Measurements from ENCODE around the gene POU2AF2.
"Not testable (repeated sequence)": the region's sequence is repeated elsewhere in the genome, so short reads cannot be mapped to it uniquely, and the experiment has no call there.

Gene POU2AF2

GRCh38 chr11:111302298-111302697 is 56.8 kb downstream of the POU2AF2 start:
- DNase-seq (ENCODE audit: low read depth): no peak

GRCh38 chr11:111303461-111303860 is 57.9 kb downstream of the POU2AF2 start:
- no peak for DNase-seq (ENCODE audit: low read depth)

GRCh38 chr11:111305162-111305802 is 59.8 kb downstream of the POU2AF2 start:
- no peak for DNase-seq (ENCODE audit: low read depth)

- DNase-seq (ENCODE audit: low read depth): no peak
Observed at GRCh38 chr11:111305876-111306275, 60.4 kb downstream of the POU2AF2 start.

GRCh38 chr11:111306321-111306720 is 60.8 kb downstream of the POU2AF2 start:
- no peak for DNase-seq (ENCODE audit: low read depth)

- no peak for DNase-seq (ENCODE audit: low read depth)
Observed at GRCh38 chr11:111307472-111308108, 62.1 kb downstream of the POU2AF2 start.

DNA sequence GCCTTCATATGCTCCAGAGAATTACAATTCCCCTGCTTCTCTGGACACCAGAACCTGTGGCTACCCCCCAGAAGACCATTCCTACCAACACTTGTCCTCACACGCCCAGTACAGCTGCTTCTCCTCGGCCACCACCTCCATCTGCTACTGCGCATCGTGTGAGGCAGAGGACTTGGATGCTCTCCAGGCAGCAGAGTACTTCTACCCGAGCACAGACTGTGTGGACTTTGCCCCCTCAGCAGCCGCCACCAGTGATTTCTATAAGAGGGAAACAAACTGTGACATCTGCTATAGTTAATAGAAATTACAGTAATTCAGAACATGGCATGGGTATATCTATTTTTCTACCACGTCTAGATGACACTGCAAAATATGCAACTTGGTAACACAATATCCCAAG is 62.6 kb downstream of the POU2AF2 start:
- no peak for DNase-seq (ENCODE audit: low read depth)

- no peak for DNase-seq (ENCODE audit: low read depth)
Observed at GRCh38 chr11:111309215-111309915, 63.8 kb downstream of the POU2AF2 start.

DNA sequence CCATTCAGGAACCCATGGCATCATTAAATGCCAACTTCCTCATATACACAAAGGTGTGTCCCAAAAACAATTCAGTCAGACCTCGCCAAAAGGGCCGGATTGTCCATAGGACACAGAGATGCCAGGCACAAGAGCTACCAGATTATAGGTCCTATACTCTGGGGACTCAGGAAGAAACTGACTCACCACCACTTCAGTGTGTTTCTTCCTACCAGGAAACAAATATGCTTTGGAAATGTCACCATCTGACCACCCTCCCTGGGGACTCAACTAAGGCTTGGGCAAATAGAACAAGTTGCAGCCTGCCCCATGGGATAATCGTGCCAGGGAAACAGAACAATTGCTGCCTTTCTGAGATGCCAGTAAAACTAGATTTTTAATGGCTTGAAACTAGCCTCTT is 64.6 kb downstream of the POU2AF2 start:
- no peak for DNase-seq (ENCODE audit: low read depth)

DNA sequence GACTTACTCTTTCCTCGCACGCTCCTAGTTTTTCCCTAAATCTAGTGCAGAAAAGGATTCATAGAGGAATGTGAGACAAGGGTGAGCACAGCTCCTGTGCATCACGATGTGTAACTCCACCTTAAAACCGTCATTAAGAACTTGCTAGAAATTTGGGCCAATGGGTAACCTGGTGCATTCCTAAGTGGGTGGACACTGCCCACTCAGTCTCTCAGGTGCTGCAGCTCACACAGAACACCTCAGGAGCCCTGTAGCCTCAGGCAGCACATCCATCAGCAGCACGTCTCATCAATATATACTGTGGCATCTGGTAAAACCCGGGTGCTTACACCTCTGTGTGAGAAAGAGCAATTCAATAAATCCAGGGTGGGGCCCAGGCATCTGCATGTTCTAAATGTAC is 65.2 kb downstream of the POU2AF2 start:
- no peak for DNase-seq (ENCODE audit: low read depth)

GRCh38 chr11:111312076-111312475 is 66.6 kb downstream of the POU2AF2 start:
- no peak for DNase-seq (ENCODE audit: low read depth)

GRCh38 chr11:111319296-111319695 is 73.8 kb downstream of the POU2AF2 start:
- DNase-seq (ENCODE audit: low read depth): no peak

GRCh38 chr11:111320199-111320598 is 74.7 kb downstream of the POU2AF2 start:
- DNase-seq (ENCODE audit: low read depth): not testable (repeated sequence)

- DNase-seq (ENCODE audit: low read depth): no peak
Observed at GRCh38 chr11:111320728-111321568, 75.4 kb downstream of the POU2AF2 start.

DNA sequence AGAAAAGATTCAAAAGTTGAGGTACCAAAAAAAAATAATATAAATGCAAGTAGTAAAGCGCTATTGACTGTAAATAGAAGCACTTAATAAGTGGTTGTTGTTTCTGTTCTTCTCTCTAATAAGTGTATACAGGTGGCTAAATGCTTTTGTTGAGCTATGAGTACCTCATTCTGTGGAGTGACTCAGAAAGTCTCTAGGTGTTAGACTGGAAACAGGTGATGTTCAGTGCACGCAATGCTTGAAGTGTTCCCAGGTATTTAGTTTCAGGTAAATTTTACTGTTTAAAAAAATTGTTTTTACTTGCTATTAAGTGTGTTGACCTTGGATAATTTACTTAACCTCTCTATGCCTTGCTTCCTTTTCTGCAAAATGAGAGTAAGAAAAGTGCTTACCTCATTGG is 77.0 kb downstream of the POU2AF2 start:
- DNase-seq (ENCODE audit: low read depth): no peak

DNA sequence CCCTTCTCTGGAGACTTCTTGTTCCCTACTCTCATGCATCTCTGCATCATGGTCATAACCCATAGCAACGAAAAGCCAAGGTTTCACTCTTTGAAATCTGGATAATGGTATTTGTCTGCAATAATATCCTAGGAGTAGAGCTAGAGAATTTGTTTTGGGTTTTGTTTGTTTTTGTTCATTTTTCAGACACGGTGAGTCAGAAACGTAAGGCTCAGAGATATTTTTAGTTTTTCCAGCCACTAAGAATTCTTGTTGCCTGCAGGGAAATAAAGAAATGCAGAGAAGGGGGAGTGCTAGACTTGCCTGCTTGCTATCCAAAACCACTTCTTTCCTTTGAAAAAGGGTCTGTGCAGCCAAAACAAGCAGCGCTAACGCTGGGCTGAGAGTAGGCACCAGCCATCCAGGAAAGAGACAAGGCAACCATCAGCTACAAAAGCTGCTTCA is 78.8 kb downstream of the POU2AF2 start:
- DNase-seq (ENCODE audit: low read depth): no peak

DNA sequence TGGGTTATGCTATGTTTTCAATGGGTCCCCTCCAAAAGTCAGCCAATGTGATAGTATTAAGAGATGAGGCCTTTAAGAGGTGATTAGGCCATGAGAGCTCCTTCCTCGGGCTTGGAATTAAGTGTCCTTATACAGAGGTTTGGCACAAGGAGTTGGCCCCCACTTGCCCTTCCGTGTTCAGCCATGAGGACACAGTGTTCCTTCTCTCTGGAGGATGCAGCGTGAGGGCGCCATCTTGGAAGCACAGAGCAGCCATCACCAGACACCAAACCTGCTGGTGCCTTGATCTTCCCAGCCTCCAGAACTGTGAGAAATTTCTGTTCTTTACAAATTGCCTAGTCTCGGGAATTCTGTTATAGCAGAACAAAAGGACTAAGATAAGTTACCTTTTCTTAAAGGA is 79.7 kb downstream of the POU2AF2 start:
- DNase-seq (ENCODE audit: low read depth): no peak

DNA sequence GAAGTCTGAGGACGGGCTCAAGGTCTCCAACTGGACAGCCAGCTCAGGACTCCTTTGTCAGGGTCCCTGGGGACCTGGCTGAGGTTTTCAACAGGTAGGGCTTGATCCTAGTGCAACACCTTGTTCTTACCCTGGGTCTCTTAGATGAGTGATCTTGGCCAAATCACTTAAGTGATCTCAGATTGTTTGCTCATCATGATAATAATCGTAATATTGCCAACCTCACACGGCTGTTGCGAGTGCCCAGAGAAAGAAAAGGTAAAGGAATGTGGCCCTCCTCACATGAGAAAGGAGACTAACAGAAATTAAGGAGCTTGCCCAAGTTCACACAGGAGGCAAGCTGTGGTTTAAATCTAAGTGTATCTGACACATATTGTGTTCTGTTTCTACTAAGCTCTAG is 81.3 kb downstream of the POU2AF2 start:
- no peak for DNase-seq (ENCODE audit: low read depth)

DNA sequence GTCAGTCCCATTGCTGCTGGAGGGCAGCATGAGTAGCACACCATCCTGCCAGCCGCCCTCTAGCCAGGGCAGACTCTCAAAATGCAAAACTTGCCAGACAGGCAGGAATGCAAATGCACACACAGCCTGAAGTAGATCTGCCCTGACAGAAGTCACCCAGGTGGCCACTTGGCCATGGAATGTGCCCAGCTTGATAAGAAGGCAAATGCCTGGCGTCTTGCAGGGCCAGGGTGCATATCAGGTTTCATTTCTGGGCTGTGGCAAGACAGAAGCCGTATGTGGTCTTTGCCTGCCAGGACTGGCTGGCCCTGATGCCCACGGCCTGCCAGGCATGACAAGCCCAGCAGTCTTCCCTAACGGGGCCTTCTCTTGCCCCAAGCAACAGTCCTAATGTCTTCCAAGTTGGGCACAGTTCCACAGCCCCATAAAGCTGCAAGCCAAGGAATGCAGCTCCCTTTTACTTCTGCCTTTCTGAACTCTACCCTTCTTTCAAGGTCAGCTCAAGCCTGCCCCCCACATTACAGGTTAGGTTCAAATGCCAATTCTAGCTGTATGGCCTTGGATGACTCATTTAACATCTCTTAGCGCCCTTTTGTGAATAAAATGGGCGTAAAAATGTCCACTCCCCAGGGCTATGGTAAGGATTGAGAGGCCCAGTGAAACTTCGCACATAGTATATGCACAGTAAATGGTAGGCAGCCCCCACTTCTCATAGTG is 82.5 kb downstream of the POU2AF2 start:
- DNase-seq (ENCODE audit: low read depth): no peak

- no peak for DNase-seq (ENCODE audit: low read depth)
Observed at GRCh38 chr11:111329306-111330204, 84.0 kb downstream of the POU2AF2 start.
